IMR-90 (cell line): ENCODE results near the gene ASRGL1.

Experiments
- BHLHE40 ChIP-seq: fragments of 150-350 bp; IDR thresholded peaks from 2 replicates; pipeline ENCODE4 v1.6.1; 2016; ENCODE audit warnings: mild to moderate bottlenecking, low read depth, low read length
- CTCF ChIP-seq: conservative IDR thresholded peaks from 2 replicates; pipeline ENCODE4 v1.5.1; 2012; ENCODE audit warnings: mild to moderate bottlenecking, low read depth, low read length, improper control_type of control experiment
- ELK1 ChIP-seq: fragments of 150-350 bp; IDR thresholded peaks from 2 replicates; pipeline ENCODE4 v1.6.1; 2016; ENCODE audit warnings: low read depth, mild to moderate bottlenecking, low read length, moderate library complexity, borderline replicate concordance
- MAZ ChIP-seq: IDR thresholded peaks from 2 replicates; pipeline ENCODE4 v1.6.1; 2012; ENCODE audit warnings: low read depth, mild to moderate bottlenecking, low read length, improper control_type of control experiment, moderate library complexity, borderline replicate concordance
- MXI1 ChIP-seq: IDR thresholded peaks from 2 replicates; pipeline ENCODE4 v1.6.1; 2012; ENCODE audit warnings: low read depth, mild to moderate bottlenecking, low read length, moderate library complexity, borderline replicate concordance
- POLR2A ChIP-seq: IDR thresholded peaks from 2 replicates; pipeline ENCODE4 v1.6.1; 2012; ENCODE audit warnings: mild to moderate bottlenecking, low read depth, low read length
- RAD21 ChIP-seq: IDR thresholded peaks from 2 replicates; pipeline ENCODE4 v1.6.1; 2012; ENCODE audit warnings: low read length, improper control_type of control experiment
- RCOR1 ChIP-seq: IDR thresholded peaks from 2 replicates; pipeline ENCODE4 v1.6.1; 2012; ENCODE audit warnings: mild to moderate bottlenecking, low read length, improper control_type of control experiment; ENCODE audit not compliant: insufficient replicate concordance
- RFX5 ChIP-seq: IDR thresholded peaks from 2 replicates; pipeline ENCODE4 v1.8.0; 2012; ENCODE audit warnings: low read depth, mild to moderate bottlenecking, low read length, moderate library complexity
- SMC3 ChIP-seq: fragments of 150-350 bp; IDR thresholded peaks from 2 replicates; pipeline ENCODE4 v1.6.1; 2016; ENCODE audit warnings: low read depth, mild to moderate bottlenecking, antibody characterized with exemption, low read length, moderate library complexity
- USF2 ChIP-seq: fragments of 150-350 bp; IDR thresholded peaks from 2 replicates; pipeline ENCODE4 v1.6.1; 2017; ENCODE audit warnings: mild to moderate bottlenecking, antibody characterized with exemption, low read length, low read depth

GRCh38 chr11:62344210-62344609, 7.0 kb downstream of the ASRGL1 start:
- TF ChIP-seq CTCF (no peak), ELK1 (no peak), POLR2A (no peak), RAD21 (no peak), MAZ (no peak), SMC3 (no peak), MXI1 (no peak), RCOR1 (no peak), USF2 (no peak), RFX5 (no peak), BHLHE40 (no peak)
